HTERT RPE-1 (cell line): ENCODE data around the gene CADM2.
"Not testable (repeated sequence)": the region's sequence is repeated elsewhere in the genome, so short reads cannot be mapped to it uniquely, and the experiment has no call there.

Experiments
- in situ Hi-C: fragments of 300-500 bp; cut with MboI; formaldehyde crosslinking; loops from 4 replicates; pipeline ENCODE4 v1.14.3; 2020; ENCODE audit warnings: low sequenced_read_pairs

Gene CADM2

DNA sequence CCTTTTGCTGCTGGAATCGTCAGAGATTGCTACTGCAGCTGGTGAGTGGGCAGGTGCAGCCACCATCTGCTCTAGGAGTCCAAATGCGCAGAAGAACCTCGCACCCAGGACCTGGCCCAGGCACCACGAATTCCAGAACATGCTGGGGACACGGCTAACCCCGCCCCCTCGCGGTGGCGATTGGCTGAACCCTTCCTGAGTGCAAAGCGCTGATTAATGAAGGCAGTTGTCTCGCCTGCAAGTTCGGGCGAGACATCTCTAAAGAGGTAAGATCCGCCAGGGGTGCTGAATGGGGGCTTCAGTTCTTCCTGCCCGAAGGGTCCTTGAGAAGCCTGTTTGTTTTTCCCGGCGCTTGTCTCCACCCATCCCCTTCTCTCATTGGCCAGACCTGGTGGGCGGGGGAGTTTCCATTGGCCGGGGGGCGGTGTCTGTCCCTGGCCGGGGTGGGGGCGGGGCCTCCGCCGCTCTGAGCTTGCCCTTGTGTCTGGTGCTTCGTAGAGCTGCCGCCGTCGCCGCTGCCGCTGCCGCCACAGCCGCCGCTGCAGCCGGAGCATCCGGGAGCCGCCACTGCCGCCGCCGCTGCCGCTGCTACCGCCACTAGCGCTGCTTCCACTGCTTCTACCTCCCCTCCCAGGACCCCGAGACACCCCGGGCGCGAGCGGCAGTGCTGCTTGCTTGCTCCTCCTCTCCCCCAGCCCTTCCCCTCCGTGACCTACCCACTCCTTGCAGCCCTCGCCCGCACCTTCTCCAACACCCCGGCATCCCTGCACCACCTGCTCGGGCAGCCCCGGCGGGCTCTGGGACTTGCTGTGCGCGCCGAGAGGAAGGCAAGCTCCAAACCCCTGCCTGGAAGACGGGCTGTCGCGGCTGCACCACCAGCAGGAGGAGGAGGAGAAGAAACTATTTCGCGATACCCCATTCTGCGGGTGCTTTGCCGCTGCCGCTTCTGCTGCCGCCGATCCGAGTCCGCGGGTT lies at the start of gene CADM2:
Gene CADM2 (plus strand): TSS at position 495 of the 975 bp plus-strand sequence.
- in situ Hi-C loops, result no loop called here

DNA sequence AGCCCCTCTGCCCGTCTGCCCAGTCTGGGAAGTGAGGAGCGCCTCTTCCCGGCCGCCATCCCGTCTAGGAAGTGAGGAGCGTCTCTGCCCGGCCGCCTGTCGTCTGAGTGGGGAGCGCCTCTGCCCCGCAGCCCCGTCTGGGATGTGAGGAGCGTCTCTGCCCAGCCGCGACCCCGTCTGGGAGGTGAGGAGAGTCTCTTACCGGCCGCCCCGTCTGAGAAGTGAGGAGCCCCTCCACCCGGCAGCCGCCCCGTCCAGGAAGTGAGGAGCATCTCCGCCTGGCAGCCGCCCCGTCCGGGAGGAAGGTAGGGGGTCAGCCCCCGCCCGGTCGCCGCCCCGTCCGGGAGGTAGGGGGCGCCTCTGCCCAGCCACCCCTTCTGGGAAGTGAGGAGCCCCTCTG lies 40.2 kb upstream of the CADM2 start:
- in situ Hi-C loops, result not testable (repeated sequence)

DNA sequence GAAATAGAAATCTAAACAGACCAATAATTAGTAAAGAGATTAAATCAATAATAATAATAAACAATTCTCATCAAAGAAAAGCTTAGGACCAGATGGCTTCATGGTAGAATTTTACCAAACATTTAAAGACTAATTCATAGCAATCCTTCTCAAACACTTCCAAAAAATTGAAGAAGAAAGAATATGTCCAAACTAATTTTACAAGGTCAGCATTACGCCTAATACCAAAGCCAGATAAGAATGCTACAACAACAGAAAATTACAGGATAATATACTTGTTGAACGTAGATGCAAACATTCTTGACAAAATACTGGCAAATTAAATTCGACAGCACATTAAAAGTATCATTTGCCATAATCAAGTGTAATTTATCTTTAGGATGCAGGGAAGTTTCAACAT lies 36.1 kb upstream of the CADM2 start:
- in situ Hi-C loops, result no loop called here

DNA sequence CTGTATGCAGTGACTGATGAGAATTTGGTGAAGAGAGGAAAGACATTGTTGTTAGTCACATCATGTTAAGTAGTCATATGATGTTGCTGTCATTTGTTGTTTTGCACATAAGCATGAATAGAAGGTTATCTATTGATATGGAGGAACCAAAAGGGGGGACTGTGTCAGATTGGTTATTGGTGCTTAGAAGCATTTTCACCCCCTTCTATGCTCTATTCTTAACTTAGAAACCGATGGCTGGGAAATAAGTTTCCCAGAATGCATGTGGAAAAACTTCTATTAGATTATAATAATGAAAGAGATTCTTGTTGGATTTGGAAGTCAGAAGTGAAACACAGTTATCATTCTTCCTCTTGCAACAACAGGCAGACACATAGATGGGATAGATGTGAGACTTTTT lies 33.2 kb upstream of the CADM2 start:
- in situ Hi-C loops, result no loop called here

DNA sequence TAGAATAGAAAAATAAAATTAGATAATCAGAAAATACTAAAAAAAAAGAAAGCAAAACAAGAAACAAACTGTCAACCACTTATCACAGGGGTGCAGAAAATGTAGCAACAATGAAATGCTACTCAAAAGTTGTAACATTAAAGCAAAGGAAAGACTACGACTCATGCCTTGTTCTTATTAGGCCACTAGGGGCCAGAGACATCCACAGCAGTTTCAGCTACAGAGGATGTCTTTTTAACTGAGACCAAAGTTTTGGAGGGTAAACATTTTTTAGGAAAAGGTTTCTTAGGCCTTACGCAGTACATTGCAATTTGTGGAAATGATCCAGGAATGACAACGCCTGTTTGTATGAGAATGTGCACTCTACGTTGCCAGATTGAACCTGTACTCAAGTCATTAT lies 15.4 kb upstream of the CADM2 start:
- in situ Hi-C loops, result no loop called here

DNA sequence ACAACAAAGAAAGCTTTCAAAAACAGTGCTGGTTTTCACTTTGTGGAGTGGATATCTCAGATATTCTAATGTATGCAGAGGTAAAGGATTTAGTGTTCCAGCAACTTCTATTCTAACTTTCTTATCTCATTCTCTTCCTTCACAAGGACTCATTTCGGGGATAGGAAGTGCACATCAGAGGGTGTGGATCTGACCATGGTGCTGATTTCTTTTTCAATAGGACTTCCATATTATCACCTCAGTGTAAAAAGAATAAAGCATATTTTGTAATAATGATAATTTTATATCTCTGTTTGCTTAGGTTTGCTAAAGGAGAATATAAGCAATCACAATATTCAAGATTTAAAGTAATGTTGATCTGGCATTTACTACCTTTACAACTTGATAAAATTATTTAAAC lies 12.5 kb upstream of the CADM2 start:
- in situ Hi-C loops, result no loop called here

DNA sequence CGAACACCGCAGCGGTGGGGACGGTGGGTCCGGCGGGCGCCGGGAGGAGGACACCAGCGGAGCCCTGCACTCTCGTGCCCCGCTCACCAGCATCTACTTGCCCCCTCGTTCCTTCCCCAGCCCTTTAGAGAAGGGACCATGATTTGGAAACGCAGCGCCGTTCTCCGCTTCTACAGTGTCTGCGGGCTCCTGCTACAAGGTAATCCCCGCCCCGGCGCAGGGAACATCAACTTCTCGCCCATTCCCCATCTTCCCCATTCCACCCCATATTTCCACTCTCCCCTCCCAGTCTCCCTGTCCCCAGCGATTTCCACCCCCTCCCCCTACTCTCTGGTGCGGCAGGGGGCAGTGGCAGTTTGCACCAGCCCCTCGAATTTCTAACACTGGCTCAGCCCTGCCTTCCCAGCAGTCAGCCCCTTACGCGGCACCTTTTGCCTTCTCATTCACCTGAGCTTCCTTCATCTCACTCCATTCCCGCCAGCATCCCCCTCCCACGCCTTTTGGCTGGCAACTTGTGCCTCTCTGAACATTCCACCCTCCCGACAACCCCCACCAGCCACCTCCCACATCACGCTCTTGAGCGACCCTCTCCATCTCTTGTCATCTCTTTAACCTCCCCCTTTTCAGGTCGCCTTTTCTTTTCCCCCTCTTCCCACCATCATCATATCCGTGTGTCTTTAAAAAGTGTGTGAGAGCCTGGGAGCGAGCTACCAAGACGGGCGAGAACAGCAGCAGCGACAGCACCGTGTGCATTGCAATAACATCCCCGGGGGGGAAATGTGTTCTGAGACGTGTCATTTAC lies 882 bp downstream of the CADM2 start:
- in situ Hi-C loops, result no loop called here

DNA sequence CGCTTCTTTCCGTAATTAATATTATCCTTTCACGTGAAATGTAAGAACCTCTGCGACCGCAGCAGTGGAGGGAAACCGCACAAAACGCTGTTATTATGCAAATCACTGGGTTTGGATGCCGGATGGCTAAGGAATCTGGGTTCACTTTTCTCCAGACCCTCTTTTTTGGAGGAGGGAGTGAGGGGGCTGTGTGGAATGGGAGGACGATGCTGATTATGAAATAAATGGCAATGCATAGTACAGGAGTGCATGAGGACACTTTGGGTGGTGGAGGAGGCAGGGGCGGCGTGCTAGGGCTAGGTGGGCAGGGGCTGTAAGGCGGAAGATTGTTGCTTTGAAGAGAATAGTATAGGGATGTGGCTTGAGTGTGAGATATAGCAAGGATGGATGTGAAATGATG lies 1.8 kb downstream of the CADM2 start:
- in situ Hi-C loops, result no loop called here

DNA sequence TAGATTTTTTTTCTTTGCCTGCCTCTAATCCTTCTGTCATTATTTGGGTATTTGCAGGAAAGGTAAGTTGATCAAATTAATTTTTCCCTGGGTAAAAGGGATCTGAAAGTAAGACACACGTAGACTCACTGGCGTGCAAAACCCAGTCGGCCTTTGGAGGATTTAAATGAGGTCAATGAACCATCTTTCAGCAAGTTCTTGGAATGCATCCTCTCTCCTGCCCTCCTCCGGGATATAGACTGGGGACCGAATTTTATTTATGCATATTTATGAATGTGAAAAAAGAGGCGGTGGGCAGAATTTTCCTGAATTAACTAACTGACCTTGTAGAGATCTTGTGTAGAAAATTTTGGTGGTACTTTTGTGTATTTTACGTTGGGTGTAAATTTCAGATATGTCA lies 2.2 kb downstream of the CADM2 start:
- in situ Hi-C loops, result no loop called here

DNA sequence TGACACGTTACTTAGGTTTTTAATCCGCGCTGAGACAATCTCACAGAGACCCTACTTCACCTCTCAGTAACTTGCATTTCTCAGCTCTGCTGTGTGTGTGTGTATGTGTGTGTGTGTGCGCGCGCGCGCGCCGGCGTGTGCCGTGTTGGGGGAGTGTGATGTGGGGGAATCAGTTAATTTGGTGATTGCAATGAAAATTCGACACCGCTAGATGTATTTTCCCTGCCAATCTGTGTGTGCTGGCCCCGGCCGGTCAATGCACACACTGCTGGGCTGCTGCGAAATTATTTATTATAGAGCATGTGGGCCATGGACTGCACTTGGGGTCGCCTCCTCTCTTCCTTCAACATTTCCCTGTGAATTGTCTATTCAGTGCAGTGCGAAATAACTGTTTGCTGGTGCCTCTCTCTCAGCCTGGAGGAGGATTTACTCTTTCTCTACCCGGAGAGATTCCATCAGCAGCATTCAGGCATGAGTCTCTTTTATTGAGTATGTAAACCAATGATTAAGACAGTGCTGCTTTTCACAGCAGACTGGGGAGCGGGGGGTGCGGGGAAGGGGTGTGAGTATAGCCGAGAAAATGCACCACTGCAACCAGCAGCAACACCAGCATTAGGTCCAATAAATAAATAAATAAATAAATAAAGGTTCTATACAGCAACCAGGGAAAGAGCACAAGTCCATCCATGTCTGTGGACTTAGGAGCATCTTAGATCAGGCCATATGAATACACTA lies 2.9 kb downstream of the CADM2 start:
- in situ Hi-C loops, result no loop called here

DNA sequence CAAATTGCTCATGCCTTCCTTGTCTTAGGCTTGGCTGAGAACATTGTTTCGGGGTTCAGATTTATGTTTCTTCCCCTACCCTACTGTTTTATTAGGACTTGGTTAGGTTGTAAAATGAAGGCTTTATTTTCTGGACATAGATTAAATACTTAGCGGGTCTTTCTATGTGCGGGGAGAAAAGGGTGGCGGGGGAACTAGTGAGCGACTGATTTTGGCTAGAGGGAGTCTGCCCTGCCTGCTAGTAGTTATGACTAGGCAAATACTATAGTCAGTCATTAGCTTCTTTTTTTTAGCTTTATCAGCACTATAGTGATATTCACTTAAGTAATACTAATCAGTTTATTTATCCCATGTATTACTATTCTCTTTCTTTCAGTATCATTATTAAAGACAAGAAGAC lies 3.6 kb downstream of the CADM2 start:
- in situ Hi-C loops, result no loop called here

DNA sequence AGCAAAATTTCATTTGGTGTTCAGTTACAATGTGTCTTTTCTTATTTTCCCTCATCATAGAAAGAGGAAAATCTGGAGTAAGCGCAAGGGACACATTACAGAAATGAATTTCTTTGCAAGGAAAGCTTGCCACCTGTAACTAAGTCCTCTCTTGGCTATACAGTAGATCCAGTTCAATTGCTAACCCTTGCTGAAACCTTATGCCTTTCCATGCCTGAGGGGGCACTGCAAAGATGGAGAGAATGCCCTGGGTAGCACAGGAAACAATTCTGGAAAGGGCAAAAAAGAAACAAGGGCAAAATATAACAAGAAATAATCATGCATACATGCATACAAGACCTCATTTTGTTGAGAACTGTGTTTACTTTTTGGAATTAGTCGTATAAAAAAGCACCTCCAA lies 4.3 kb downstream of the CADM2 start:
- in situ Hi-C loops, result no loop called here

DNA sequence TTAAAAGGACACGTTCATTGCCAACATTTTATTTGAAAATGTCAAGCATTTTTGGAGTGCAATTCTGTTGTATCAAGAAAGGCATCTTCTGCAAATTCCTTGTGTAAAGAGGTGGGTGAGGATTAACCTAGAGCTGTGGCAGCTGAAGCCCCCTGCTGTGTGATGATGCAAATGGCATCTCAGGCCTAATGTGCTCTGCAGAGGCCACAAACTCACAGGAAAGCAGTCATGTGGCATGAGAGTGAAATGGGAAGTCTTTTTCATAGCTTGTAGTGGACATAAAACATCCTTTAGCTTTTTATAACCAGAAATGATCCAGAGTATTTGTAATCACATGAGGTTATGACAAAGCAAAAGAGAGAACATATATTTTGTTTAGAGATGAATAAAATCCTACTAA lies 6.4 kb downstream of the CADM2 start:
- in situ Hi-C loops, result no loop called here

DNA sequence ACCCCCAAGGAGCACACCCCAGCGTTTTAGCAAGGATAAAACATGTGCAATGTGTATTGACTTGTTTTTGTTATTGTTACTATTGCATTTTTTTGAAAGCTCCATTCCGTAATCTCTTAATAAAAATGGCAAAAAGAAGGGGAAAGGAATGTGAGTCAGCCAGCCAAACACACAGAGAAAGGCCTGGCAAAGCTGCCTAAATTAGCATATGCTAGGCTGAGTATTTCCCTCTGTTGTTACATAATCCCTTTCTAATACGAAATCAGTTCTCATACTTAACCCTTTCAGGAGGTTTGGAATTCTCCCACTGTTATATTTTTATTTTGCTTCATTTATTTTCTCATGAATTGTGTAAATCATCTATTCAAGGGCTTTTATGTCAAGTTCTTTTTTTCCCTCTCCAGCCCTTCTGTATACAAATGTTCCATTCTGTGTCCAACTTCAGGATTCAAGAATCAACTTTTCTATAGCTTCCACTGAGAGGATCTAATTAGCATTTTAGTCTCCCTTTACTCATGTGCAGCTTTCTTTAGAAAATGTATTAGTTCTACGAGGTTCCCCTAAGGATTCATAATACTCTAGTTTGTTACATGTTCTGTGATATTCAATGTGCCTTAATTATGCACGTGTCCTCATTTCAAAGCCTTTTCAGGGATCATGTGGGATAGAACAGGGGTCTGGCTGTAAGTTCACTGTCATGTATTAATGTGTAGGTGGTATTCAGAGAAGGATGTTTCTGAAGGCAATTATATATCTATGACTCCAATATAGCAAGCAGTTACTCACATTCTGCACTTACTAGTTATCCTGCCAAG lies 9.2 kb downstream of the CADM2 start:
- in situ Hi-C loops, result no loop called here

DNA sequence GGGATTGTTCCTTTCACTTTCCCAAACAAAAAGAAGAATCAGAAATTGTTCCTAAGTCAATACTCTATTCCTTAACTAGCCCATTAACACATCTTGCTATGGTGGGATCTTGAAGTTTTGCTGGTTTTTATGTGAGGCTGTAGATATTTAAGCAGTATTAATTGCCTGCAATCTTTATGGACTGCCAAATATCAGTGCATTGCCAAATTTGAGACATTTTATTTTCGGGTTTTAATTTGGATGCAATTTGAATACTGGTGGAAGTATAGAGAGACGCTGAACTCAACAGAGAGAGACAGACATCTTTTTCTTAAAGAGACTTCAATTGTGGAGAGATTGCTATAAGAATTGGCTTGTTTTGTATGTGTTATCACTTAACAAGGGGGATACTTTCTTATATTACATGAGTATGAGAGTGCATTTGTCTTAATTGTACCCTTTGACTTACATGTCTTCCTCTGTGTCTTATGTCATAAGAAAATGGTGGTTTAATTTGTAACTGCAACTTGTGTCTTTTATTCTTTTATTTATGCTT lies 10.0 kb downstream of the CADM2 start:
- in situ Hi-C loops, result no loop called here

DNA sequence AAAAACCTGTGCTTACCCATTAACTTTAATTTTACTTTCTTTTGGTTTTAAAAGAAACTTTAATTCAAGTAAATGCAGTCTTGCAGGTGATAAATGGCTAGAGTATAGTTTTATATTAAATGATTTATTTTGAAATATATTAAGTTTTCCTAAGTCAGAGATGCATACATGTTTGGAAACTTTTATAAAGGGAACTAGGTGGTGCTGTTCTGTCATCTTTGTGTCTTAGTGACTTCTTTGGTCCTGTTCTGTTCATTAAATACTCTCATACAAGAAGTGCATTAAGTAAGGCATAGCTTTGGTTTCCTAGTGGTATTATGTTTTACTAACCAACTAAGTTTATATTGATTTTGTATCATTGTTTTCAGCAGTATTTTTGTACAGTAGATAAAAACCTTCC lies 15.6 kb downstream of the CADM2 start:
- in situ Hi-C loops, result no loop called here

DNA sequence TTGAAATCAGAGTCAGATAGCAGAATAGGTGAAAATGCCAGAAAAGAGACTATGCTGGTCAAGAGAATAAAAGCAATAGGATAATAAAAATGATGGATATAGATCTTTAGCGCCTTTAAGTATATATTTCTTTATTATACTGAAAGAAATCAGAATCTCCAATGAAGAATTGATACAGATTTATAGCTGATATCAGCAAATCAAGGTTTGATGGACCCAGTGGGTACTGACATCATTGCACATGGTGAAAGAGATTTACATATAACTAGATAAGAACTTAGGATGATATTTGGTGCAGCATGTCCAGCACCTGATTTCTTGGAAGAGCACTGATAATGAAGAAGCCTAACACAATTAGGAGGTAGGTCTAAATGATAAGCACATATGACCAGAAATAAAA lies 18.2 kb downstream of the CADM2 start:
- in situ Hi-C loops, result no loop called here

DNA sequence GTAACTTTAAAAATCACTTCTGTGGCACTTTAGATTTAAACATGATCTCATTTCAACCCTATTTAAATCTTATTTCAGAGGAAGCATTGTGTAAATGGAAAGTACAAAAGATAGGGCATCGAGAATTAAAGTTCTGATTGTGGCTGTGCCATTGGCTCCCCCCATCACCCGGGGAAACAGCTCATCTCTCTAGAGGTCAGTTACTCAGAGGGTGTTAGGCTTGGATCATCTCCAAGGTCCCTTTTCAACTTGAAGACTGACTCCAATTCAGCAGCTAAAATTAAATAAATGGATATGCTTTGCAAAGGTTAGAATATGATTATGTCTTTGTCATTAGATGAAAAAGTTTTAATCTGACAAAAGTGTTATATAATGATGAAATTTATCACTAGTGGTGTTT lies 20.1 kb downstream of the CADM2 start:
- in situ Hi-C loops, result no loop called here

DNA sequence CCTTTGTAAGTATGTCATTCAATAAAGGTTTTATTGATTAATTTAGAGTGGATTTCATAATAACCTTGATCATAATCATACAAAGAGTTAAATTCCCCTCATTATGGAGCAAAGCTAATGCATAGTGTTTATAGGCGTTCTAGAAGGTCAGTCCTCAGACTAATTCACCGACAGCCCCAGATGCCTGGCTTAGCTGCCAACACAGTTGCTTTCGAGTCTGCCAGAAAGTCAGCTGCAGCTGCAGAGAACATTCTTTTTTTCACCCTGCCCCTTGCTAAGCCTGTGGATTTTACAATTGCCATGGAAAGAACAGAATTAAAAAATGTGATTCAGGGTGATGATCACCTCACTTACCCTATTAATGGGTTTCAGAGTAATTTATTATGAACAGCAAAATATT lies 21.2 kb downstream of the CADM2 start:
- in situ Hi-C loops, result no loop called here

DNA sequence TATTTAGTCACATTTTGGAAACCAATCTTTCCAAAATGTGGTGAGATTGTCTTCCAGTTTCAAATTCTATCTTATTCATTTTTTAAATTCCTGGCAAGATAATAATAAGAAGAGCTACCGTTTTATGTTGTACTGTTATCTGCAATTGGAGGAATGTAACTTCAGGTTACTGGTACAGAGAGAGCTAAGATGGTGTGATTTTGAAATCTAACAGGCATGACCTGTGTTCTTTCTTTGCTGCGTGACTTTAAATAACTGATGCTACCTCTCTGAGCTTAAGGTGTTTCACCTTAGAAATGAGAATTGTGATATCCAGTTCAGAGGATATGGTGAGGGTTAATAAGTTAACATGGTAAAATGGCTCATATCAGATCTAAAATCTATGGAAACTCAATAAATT lies 21.7 kb downstream of the CADM2 start:
- in situ Hi-C loops, result no loop called here
